ENCODE measurements around the gene ARHGAP10. TPM values are rescaled to one million over a fixed set of nuclear protein-coding genes. Genes with fewer than 3 reads are reported as not detected.

The ARHGAP10 gene
- total RNA-seq, 1 experiment from 2014 or later, result 11.7 TPM

DNA sequence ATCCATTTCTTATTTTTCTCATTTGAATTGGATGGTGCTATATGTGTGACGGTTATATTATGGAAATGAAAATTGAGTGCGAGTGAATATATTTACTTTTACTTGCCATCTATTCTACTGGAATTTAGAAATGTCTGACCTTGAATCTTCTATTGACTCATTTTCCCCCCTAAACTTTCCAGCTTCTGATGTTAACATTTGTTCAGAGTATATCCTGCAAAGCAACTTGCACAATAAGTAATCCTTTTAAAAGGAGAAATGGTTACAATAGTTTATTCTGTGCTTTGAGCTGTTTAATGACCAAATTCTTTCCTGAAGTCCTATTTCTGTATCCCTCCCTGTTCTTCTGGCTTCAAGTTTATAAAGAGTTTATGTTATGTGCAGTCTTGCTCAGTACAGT lies 116.7 kb downstream of the ARHGAP10 start:
- POLR2A ChIA-PET, result interaction anchor here (0.6 kb wide), 1 partner anchor 165 kb away, joined by 3 read pairs; the partner anchor contains the start of gene PRMT9
- DNase-seq (ENCODE audit: low read depth, low spot score), result no peak
- BruUV-seq (replicated peaks), result no TSS peak
- CTCF ChIA-PET, result no interaction called here
- TF ChIP-seq, protein P1, sequence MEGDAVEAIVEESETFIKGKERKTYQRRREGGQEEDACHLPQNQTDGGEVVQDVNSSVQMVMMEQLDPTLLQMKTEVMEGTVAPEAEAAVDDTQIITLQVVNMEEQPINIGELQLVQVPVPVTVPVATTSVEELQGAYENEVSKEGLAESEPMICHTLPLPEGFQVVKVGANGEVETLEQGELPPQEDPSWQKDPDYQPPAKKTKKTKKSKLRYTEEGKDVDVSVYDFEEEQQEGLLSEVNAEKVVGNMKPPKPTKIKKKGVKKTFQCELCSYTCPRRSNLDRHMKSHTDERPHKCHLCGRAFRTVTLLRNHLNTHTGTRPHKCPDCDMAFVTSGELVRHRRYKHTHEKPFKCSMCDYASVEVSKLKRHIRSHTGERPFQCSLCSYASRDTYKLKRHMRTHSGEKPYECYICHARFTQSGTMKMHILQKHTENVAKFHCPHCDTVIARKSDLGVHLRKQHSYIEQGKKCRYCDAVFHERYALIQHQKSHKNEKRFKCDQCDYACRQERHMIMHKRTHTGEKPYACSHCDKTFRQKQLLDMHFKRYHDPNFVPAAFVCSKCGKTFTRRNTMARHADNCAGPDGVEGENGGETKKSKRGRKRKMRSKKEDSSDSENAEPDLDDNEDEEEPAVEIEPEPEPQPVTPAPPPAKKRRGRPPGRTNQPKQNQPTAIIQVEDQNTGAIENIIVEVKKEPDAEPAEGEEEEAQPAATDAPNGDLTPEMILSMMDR (IDR thresholded peaks at IDR 0.05), result no peak
- TF ChIP-seq POLR2AphosphoS5 (IDR thresholded peaks at IDR 0.05; ENCODE audit: low read depth, low read length) (no peak), TCF7L2 (IDR thresholded peaks at IDR 0.05; ENCODE audit: low read depth, low read length) (no peak), SIN3A (IDR thresholded peaks at IDR 0.05; ENCODE audit: borderline replicate concordance, insufficient read depth, low read depth, low read length) (no peak)
- TF ChIP-seq, protein P2, sequence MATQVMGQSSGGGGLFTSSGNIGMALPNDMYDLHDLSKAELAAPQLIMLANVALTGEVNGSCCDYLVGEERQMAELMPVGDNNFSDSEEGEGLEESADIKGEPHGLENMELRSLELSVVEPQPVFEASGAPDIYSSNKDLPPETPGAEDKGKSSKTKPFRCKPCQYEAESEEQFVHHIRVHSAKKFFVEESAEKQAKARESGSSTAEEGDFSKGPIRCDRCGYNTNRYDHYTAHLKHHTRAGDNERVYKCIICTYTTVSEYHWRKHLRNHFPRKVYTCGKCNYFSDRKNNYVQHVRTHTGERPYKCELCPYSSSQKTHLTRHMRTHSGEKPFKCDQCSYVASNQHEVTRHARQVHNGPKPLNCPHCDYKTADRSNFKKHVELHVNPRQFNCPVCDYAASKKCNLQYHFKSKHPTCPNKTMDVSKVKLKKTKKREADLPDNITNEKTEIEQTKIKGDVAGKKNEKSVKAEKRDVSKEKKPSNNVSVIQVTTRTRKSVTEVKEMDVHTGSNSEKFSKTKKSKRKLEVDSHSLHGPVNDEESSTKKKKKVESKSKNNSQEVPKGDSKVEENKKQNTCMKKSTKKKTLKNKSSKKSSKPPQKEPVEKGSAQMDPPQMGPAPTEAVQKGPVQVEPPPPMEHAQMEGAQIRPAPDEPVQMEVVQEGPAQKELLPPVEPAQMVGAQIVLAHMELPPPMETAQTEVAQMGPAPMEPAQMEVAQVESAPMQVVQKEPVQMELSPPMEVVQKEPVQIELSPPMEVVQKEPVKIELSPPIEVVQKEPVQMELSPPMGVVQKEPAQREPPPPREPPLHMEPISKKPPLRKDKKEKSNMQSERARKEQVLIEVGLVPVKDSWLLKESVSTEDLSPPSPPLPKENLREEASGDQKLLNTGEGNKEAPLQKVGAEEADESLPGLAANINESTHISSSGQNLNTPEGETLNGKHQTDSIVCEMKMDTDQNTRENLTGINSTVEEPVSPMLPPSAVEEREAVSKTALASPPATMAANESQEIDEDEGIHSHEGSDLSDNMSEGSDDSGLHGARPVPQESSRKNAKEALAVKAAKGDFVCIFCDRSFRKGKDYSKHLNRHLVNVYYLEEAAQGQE (IDR thresholded peaks at IDR 0.05; ENCODE audit: insufficient read depth in 1 of 2, low read depth in 2 of 2, low read length in 1 of 2), result no peak
- Histone ChIP-seq H3K27me3 (ENCODE audit: control insufficient read depth, insufficient read depth, low read length) (no peaks in the 10 kb centered on the region), H3K4me3 (ENCODE audit: low read depth in 2 of 2, low read length in 2 of 2) (no peak overlapping the region), H3K36me3 (ENCODE audit: control insufficient read depth, insufficient read depth, low read length) (no peaks in the 10 kb centered on the region), H3K4me1 (ENCODE audit: control insufficient read depth, insufficient read depth, low read length) (no peaks in the 10 kb centered on the region), H3K9me3 (ENCODE audit: control insufficient read depth, insufficient read depth, low read depth, low read length) (no peaks in the 10 kb centered on the region), H3K27ac (ENCODE audit: low read length) (no peak overlapping the region)
- intact Hi-C loops (cut with micrococcal nuclease; ENCODE audit: unreplicated experiment) (no loop called here), in situ Hi-C loops (cut with HindIII; ENCODE audit: low pct_unique_long_range_greater_than_20kb, low sequenced_read_pairs) (no loop called here)
- no peak for ATAC-seq

DNA sequence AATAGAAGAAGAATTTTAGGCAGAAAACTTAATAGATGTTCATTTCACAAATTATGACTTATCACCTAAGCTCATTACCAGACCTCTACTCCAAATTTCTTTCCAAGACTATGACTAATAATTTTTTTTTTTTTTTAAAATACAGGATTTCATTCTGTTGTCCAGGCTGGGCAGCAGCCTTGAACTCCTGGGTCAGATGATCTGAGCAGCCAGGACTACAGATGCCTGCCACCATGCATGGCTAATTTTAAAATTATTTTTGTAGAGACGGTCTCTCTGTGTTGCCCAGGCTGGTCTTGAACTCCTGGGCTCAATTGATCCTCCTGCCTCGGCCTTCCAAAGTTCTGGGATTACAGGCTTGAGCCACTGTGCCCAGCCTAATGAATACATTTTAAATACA lies 119.2 kb downstream of the ARHGAP10 start:
- POLR2A ChIA-PET, result no interaction called here
- Histone ChIP-seq H3K27ac (ENCODE audit: low read length) (no peak overlapping the region), H3K9me3 (ENCODE audit: control insufficient read depth, insufficient read depth, low read depth, low read length) (no peaks in the 10 kb centered on the region), H3K4me3 (ENCODE audit: low read depth in 2 of 2, low read length in 2 of 2) (no peak overlapping the region), H3K4me1 (ENCODE audit: control insufficient read depth, insufficient read depth, low read length) (no peaks in the 10 kb centered on the region), H3K27me3 (ENCODE audit: control insufficient read depth, insufficient read depth, low read length) (no peaks in the 10 kb centered on the region), H3K36me3 (ENCODE audit: control insufficient read depth, insufficient read depth, low read length) (no peaks in the 10 kb centered on the region)
- BruUV-seq (replicated peaks), result no TSS peak
- TF ChIP-seq, protein P2 (IDR thresholded peaks at IDR 0.05; ENCODE audit: insufficient read depth in 1 of 2, low read depth in 2 of 2, low read length in 1 of 2), result no peak
- TF ChIP-seq SIN3A (IDR thresholded peaks at IDR 0.05; ENCODE audit: borderline replicate concordance, insufficient read depth, low read depth, low read length) (no peak), TCF7L2 (IDR thresholded peaks at IDR 0.05; ENCODE audit: low read depth, low read length) (no peak), POLR2AphosphoS5 (IDR thresholded peaks at IDR 0.05; ENCODE audit: low read depth, low read length) (no peak)
- TF ChIP-seq, protein P1 (IDR thresholded peaks at IDR 0.05), result no peak
- DNase-seq (ENCODE audit: low read depth, low spot score) (no peak), ATAC-seq (no peak)
- in situ Hi-C loops (cut with HindIII; ENCODE audit: low pct_unique_long_range_greater_than_20kb, low sequenced_read_pairs) (no loop called here), intact Hi-C loops (cut with micrococcal nuclease; ENCODE audit: unreplicated experiment) (no loop called here)
- CTCF ChIA-PET, result interaction anchor here (0.6 to 0.7 kb wide), 2 partner anchors 80 to 103 kb away, joined by 3 to 4 read pairs; no protein-coding TSS in a partner anchor

Measured in Panc1 (cell line).